Esophagus muscularis mucosa (tissue), 4 donors: ENCODE data around the gene SPATA13.

Experiments
- EP300 ChIP-seq: sonication (generic); formaldehyde crosslinking; IDR thresholded peaks from one replicate; pipeline ENCODE4 v1.6.1; 2017; ENCODE audit warnings: antibody characterized with exemption
- POLR2A ChIP-seq: fragments of 450-650 bp; IDR thresholded peaks from one replicate; pipeline ENCODE4 v1.6.1; 2017; ENCODE audit warnings: antibody characterized with exemption, moderate library complexity, mild to moderate bottlenecking, low read depth
- POLR2AphosphoS5 ChIP-seq, 2 donors: sonication (generic); formaldehyde crosslinking; IDR thresholded peaks; one replicate each; pipeline ENCODE4 v1.6.1; 2017; ENCODE audit warnings: antibody characterized with exemption in 2 of 2
- TF ChIP-seq, protein P1 (sequence below), 3 experiments: fragments of 200-600 bp in 2 of 3; fragments of 450-650 bp in 1 of 3; sonication (generic) in 2 of 3; IDR thresholded peaks; one replicate each; pipeline ENCODE4 v1.5.1; 2017 to 2019; ENCODE audit warnings: antibody characterized with exemption in 3 of 3, mild to moderate bottlenecking in 2 of 3, moderate library complexity in 1 of 3

DNA sequence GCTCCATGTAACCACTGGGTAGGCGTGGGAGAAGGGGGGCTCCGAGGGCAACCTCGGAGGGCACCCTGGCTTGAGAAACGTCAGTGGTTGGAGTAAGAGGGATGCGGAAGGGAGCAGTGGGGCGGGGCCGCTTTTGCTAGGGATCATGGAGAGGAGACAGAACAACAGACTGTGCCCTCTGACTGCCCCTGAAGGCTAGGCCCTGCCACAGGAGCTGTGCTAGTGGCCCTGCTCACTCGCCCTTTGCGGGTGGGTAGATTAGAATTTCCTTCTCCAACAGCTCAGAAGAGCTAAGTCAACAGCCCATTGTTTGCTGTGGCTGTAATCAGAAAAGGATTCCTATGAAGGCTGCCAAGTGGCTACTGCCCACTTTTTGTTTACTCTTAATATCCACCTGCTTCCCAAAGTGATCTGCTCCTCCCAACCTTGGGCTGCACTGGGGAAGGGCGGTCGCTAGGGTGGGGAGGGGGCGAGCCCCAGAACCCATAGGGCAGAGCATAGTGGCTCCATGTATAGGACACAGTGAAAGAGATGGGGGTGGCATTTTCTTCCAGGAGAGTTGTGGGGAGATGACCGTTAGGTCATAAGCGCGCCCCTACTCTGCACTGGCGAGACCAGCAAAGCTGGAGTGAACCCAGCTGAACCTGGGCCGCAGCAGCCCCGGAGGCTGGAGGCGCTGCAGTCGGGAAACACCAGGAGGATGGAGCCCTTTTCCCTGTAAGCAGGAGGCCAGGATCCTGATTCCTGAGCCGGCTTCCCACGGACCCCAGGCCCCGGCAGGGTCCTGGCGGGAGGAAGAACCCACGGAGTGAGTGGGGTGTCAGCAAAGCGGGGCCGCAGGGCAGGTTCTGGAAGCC lies 146.9 kb downstream of the SPATA13 start:
- TF ChIP-seq, protein P1, sequence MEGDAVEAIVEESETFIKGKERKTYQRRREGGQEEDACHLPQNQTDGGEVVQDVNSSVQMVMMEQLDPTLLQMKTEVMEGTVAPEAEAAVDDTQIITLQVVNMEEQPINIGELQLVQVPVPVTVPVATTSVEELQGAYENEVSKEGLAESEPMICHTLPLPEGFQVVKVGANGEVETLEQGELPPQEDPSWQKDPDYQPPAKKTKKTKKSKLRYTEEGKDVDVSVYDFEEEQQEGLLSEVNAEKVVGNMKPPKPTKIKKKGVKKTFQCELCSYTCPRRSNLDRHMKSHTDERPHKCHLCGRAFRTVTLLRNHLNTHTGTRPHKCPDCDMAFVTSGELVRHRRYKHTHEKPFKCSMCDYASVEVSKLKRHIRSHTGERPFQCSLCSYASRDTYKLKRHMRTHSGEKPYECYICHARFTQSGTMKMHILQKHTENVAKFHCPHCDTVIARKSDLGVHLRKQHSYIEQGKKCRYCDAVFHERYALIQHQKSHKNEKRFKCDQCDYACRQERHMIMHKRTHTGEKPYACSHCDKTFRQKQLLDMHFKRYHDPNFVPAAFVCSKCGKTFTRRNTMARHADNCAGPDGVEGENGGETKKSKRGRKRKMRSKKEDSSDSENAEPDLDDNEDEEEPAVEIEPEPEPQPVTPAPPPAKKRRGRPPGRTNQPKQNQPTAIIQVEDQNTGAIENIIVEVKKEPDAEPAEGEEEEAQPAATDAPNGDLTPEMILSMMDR (IDR thresholded peaks at IDR 0.05), result no peak
- TF ChIP-seq POLR2AphosphoS5 (IDR thresholded peaks at IDR 0.05) (no peak), POLR2A (no peak), EP300 (no peak)
